H1 (cell line): Measurements from ENCODE around the gene SAMD14.

Experiments used
- EZH2 ChIP-seq: fragments of 200-600 bp; sonication (generic); IDR thresholded peaks from 2 replicates; pipeline ENCODE4 v1.7.1; 2012; ENCODE audit warnings: low read depth, mild to moderate bottlenecking, moderate library complexity, low read length, inconsistent platforms; ENCODE audit not compliant: severe bottlenecking
- POLR2A ChIP-seq, 2 experiments: IDR thresholded peaks; 1 replicate in 1 of 2; 2 replicates in 1 of 2; pipeline ENCODE4 v1.6.1; 2011; ENCODE audit warnings: low read depth in 2 of 2, low read length in 2 of 2, mild to moderate bottlenecking in 2 of 2; ENCODE audit errors: control extremely low read depth in 1 of 2
- SIX5 ChIP-seq: IDR thresholded peaks from 2 replicates; pipeline ENCODE4 v1.6.1; 2011; ENCODE audit warnings: mild to moderate bottlenecking, low read depth, low read length
- ZNF274 ChIP-seq: IDR thresholded peaks from 2 replicates; pipeline ENCODE4 v1.7.0; 2012; ENCODE audit warnings: low read length, borderline replicate concordance; ENCODE audit errors: extremely low read depth
- TF ChIP-seq, protein P1 (sequence below), 3 experiments: IDR thresholded peaks; 1 replicate in 2 of 3; 2 replicates in 1 of 3; pipeline versions ENCODE4 v1.5.1 to v1.6.1; 2011; ENCODE audit warnings: low read length in 3 of 3, mild to moderate bottlenecking in 3 of 3, inconsistent platforms in 2 of 3, low read depth in 1 of 3, moderate library complexity in 1 of 3; ENCODE audit not compliant: insufficient read depth in 1 of 3; ENCODE audit errors: control extremely low read depth in 1 of 3

GRCh38 chr17:50115756-50116155 is 14.2 kb downstream of the SAMD14 start:
- TF ChIP-seq, protein P1, sequence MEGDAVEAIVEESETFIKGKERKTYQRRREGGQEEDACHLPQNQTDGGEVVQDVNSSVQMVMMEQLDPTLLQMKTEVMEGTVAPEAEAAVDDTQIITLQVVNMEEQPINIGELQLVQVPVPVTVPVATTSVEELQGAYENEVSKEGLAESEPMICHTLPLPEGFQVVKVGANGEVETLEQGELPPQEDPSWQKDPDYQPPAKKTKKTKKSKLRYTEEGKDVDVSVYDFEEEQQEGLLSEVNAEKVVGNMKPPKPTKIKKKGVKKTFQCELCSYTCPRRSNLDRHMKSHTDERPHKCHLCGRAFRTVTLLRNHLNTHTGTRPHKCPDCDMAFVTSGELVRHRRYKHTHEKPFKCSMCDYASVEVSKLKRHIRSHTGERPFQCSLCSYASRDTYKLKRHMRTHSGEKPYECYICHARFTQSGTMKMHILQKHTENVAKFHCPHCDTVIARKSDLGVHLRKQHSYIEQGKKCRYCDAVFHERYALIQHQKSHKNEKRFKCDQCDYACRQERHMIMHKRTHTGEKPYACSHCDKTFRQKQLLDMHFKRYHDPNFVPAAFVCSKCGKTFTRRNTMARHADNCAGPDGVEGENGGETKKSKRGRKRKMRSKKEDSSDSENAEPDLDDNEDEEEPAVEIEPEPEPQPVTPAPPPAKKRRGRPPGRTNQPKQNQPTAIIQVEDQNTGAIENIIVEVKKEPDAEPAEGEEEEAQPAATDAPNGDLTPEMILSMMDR (IDR thresholded peaks at IDR 0.05; ENCODE audit: control extremely low read depth in 1 of 3, insufficient read depth in 1 of 3, low read depth in 1 of 3, low read length in 3 of 3): no peak
- TF ChIP-seq POLR2A (IDR thresholded peaks at IDR 0.05; ENCODE audit: control extremely low read depth in 1 of 2, low read depth in 2 of 2, low read length in 2 of 2): no peak
- TF ChIP-seq SIX5: no peak
- no peak for TF ChIP-seq EZH2
- no peak for TF ChIP-seq ZNF274
